Activated naive CD4-positive, alpha-beta T cell treated with Interleukin-2 at 50 U/mL for 16 hours (primary cell): ENCODE results near the gene RUNX2.

Source experiments
- DNase-seq: peaks from one replicate; pipeline ENCODE4 v3.0.0-alpha.2; 2020

RUNX2 gene

GRCh38 chr6:45595010-45595851 is 267.1 kb downstream of the RUNX2 start:
- DNase-seq = no peak

- no peak for DNase-seq
Measured at GRCh38 chr6:45597424-45597823, 269.3 kb downstream of the RUNX2 start.

DNA sequence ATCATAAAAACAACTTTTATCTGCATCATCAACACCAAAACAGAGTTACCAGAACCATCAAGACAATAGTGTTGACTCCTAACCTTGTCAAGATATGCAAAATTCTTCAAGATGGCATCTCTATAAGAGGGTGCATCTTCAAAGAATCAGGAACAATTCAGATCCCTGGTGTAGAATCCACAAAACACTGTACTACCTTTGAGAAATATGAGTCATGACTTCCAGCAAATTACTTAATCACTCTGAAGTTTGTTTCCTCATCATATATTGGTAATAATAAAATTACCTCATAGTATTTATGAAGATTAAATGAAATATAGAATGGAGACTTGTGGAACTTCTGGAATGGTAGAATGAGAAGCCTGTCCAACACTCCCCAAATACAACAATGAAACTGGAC is 270.9 kb downstream of the RUNX2 start:
- no peak for DNase-seq

DNA sequence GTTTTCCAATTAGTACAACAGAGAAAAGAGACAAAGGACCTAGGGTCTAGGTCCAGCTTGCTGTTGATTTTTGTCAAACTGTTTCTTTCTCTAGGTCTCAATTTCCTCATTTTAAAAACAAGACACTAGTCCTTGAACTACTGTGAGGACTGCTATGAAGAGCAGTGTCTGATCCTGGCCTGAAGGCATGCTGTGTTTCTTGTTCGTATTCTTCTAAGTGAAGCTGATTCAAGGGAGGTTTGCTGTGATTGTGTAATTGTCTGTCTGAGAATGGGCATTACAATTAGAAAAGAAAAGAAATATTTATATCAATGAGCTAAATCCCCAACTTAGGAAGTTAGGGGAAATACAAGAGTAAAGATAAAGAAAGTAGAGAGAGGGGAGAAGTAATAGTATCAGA is 277.8 kb downstream of the RUNX2 start:
- no peak for DNase-seq

DNA sequence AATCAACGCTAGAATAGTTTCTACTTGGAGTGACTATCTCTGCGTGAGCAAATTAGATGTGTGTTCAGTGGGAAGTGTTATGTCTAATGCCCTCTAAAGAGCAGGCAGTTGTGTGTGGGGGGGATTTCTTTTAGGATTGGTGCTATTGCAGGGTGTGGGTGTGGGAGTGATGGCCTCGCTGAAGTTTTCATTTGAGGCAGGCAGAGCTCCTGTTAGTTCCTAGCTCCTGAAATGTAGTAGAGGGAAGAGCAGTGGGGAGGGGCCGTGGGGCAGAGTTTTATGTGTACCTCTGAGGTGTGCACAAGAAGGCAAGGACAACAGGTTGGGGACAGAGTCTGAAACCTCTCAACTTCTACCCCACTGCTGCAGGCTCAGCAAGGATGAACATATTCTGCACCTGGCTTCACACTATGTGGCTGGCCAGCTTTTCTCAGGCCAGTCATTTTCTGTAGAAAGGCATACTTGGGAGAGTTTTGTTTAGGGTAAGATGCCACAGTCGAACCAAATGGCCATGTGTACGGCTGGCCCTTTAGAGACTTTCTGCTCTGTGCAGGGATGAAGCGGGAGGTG is 278.8 kb downstream of the RUNX2 start:
- DNase-seq = no peak

- no peak for DNase-seq
Measured at GRCh38 chr6:45607798-45608197, 279.7 kb downstream of the RUNX2 start.

- no peak for DNase-seq
Measured at GRCh38 chr6:45608252-45608913, 280.3 kb downstream of the RUNX2 start.

DNA sequence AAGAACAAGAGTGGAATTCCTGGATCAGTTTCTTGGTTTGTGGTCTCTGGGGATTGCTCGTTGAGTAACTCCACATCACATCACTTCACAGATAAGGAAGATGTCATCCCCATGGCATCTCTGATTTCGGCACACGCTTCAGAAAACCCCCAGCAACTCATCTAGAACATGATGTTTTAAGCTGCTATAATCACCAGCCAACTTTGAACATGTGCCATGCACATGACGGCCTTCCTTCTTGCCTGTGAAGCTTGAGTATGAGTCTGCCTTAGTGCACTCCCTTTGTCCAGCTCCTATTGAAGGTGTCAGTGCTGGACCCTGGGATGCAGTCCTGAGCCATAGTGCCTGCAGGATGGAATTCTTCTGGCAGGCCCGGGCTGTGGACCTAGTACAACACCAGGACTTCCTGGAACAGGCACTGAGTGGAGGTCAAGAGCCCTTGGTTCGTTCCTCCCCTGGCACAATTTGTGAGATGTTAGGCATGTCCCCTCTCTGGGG is 281.1 kb downstream of the RUNX2 start:
- DNase-seq = no peak

- DNase-seq = no peak
Measured at GRCh38 chr6:45610374-45610773, 282.2 kb downstream of the RUNX2 start.

DNA sequence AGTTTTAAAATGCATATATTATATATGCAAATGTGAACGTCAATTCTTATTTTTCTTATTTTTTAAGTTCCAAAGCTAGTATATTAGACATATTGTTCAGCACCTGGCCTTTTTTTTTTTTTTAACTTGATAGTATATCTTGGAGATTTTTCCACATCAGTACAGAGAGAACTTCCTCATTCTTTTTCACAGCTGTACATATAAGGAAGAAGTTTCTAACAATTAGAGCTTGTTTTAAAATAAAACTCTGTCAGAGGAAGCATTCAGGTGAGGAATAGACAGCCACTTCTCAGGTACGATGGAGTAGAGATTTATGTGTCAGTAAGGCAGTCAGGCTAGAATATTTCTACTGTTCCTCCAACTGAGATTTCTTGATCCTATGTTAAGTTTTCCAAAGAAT is 282.7 kb downstream of the RUNX2 start:
- DNase-seq = no peak

DNA sequence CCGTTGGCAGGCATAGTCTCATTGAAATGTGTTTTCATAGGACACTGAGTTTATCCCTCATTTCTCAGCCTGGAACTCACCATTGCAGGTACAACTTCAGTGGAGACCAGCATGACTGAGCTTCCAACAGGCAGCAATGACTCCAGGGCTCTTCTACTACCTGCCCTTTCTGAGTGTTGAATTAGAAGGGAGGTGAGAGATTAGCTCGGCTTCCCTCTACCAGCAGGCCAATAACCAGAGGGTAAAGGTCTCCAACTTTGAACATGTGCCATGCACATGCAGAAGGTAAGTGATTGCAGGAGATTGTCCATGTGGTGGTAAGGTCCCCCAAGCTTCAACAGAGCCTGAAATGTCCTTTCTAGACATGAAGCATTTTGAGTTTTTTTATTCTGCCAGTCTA is 283.4 kb downstream of the RUNX2 start:
- no peak for DNase-seq

DNA sequence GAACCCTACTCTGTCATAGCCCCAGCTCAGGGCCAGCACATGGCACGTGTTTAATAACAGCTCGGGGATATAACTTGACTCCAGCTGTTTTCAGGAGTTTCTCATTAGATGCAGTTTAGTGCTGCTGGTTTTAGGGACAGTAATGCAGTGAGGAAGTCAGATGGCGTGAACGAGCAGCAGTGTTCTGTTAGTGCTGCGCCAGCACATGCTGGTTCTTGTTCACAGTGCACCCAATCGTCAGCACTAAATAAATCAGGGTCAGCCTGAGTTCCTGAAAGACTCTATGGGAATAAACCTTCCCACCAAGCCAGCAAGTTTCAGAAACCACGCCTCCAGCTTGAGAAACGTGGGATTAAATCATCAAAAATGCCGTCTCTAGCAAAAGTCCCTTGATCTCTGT is 285.5 kb downstream of the RUNX2 start:
- no peak for DNase-seq

DNA sequence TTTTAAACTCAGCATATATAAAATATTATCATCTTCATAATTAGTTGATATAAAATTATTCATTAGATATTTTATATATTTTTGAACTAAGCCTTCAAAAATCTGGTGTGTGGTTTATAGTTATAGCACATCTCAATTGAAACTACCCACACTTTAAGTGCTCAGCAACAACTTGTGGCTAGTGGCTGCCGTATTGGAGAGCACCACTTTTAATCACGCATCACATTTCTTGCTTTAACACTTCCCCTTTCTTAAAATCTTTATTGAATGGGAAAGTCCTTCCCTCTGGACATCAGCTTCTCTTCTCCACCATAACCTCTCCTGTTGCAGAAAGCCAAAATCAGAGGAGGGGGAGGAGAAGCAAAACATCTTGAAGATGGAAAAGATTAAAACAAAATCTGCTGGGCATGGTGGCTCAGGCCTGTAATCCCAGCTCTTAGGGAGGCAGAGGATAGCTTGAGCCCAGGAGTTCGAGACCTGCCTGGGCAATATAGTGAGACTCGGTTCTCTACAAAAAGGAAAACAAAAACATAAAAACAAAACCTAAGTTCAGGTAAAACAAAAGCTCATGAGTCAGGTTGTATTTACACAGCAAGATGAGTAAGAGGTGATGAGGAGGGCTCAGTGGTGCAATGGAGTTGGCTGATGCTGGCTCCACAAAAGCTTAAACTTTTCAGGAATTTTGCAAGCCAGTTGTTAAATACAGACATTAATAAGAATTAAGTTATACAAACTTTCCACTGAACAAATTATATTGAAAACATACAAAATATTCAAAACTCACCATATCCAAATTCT is 286.6 kb downstream of the RUNX2 start:
- no peak for DNase-seq

GRCh38 chr6:45616209-45616608 is 288.1 kb downstream of the RUNX2 start:
- DNase-seq = no peak

DNA sequence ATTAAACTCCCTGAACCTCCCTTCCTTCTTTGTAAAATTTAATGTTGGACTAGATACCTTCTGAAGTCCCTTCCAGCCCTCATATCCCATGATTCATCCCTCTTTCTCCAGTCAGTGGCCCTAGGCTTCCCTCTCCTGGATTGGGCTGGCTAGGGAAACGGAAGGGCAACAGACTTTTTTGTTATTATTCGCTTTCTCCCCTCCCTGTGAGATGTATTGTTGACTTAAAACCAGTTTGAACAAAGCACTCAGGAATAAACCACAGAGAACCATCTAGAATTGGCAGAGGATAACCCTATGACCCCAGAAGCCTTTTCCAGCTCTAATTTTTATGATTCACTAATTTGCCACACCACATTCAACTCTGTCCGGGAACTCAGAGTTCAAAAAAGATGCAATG is 289.3 kb downstream of the RUNX2 start:
- DNase-seq = no peak

DNA sequence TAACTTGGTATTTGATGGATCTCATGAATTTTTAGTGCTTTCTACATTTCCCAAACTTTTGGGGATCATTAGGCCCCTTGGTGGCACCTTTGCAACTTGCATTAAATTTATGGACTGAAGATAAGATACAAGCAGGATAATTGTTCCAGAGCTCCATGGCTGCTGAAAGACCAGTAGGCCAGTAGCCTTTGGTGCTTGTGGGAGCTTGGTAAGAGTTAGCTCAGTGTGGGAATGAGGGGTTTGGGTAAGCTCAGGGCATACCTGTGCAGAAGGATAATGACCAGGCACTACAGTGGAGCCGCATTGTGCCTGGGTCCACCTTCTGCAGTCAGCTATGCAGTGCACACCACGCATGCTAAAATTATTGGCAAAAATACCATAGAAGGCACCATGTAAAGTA is 290.1 kb downstream of the RUNX2 start:
- no peak for DNase-seq

GRCh38 chr6:45619211-45619760 is 291.2 kb downstream of the RUNX2 start:
- no peak for DNase-seq

GRCh38 chr6:45619994-45620471 is 291.9 kb downstream of the RUNX2 start:
- peak; percentile 27 for DNase-seq

DNA sequence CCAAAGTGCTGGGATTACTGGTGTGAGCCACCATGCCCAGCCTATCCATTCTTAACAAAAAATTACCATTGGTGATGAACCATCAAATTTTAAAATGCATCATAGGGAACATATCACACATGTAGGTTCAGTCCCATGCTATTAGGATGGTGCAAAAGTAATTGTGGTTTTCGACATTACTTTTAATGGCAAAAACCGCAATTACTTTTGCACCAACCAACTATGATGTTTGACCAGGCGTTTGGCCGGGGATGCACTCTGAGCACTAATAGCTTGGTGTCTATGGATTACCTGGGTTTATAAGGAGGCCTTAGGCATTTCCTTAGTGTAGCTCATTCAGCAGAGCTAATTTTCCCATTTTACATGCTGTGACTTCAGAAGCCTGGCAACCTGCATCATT is 296.1 kb downstream of the RUNX2 start:
- no peak for DNase-seq

- peak; percentile 20 for DNase-seq
Measured at GRCh38 chr6:45625191-45625664, 297.1 kb downstream of the RUNX2 start.

DNA sequence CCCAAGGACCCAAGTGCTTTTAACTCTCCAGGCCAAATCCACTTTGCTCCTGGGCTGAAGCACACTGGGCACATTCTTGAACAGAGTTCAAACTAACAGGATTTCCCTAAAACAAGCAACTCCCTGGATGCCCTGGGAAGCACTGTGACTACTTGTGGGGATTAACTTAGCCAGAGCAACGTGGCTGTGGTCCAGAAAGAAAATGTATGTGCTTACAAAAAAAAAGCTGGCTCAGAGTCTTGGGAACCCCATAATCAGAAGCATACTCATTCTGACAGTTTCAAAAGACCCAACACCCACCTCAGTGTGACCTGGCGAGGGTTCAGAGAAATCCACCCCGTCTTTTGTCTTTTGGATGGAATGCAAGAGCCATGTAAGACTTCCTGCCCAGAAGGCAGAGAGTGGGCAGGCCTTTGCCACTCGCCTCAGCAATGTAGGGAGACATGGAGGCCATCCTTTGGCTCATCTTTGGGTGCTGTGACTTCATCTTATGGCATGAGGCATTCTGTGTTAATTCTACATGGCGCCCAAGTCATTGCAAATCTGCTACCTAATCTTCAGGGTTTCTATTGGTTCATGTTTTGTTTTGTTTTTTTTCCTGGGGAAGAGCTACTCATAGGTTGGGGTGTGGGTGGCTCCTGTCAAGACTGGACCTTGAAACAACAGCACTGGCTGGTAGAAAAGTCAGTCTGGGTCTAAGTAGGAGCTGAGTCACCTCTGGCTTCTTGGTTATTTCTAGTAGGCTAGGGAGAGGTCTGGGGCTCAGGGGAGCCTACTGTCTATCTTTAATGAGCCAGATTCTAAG is 298.2 kb downstream of the RUNX2 start:
- no peak for DNase-seq

- no peak for DNase-seq
Measured at GRCh38 chr6:45630314-45630713, 302.2 kb downstream of the RUNX2 start.
